IMR-90 (cell line): ENCODE results near the gene TCF12.

Experiments used
- CEBPB ChIP-seq: IDR thresholded peaks from 2 replicates; pipeline ENCODE4 v1.6.1; 2012; ENCODE audit warnings: low read depth, low read length, improper control_type of control experiment
- CHD1 ChIP-seq: IDR thresholded peaks from 2 replicates; pipeline ENCODE4 v1.6.1; 2012; ENCODE audit warnings: low read depth, low read length, improper control_type of control experiment
- CTCF ChIP-seq: conservative IDR thresholded peaks from 2 replicates; pipeline ENCODE4 v1.5.1; 2012; ENCODE audit warnings: mild to moderate bottlenecking, low read depth, low read length, improper control_type of control experiment
- ELK1 ChIP-seq: fragments of 150-350 bp; IDR thresholded peaks from 2 replicates; pipeline ENCODE4 v1.6.1; 2016; ENCODE audit warnings: low read depth, mild to moderate bottlenecking, low read length, moderate library complexity, borderline replicate concordance
- FOS ChIP-seq: fragments of 150-350 bp; IDR thresholded peaks from 2 replicates; pipeline ENCODE4 v1.6.1; 2016; ENCODE audit warnings: low read depth, low read length
- MAFK ChIP-seq: IDR thresholded peaks from 2 replicates; pipeline ENCODE4 v1.6.1; 2012; ENCODE audit warnings: low read depth, low read length, improper control_type of control experiment
- MAZ ChIP-seq: IDR thresholded peaks from 2 replicates; pipeline ENCODE4 v1.6.1; 2012; ENCODE audit warnings: low read depth, mild to moderate bottlenecking, low read length, improper control_type of control experiment, moderate library complexity, borderline replicate concordance
- MXI1 ChIP-seq: IDR thresholded peaks from 2 replicates; pipeline ENCODE4 v1.6.1; 2012; ENCODE audit warnings: low read depth, mild to moderate bottlenecking, low read length, moderate library complexity, borderline replicate concordance
- NFE2L2 ChIP-seq: fragments of 150-350 bp; IDR thresholded peaks from 2 replicates; pipeline ENCODE4 v1.6.1; 2016; ENCODE audit warnings: low read depth, mild to moderate bottlenecking, low read length
- POLR2A ChIP-seq: IDR thresholded peaks from 2 replicates; pipeline ENCODE4 v1.6.1; 2012; ENCODE audit warnings: mild to moderate bottlenecking, low read depth, low read length
- RAD21 ChIP-seq: IDR thresholded peaks from 2 replicates; pipeline ENCODE4 v1.6.1; 2012; ENCODE audit warnings: low read length, improper control_type of control experiment
- RFX5 ChIP-seq: IDR thresholded peaks from 2 replicates; pipeline ENCODE4 v1.8.0; 2012; ENCODE audit warnings: low read depth, mild to moderate bottlenecking, low read length, moderate library complexity
- SMC3 ChIP-seq: fragments of 150-350 bp; IDR thresholded peaks from 2 replicates; pipeline ENCODE4 v1.6.1; 2016; ENCODE audit warnings: low read depth, mild to moderate bottlenecking, antibody characterized with exemption, low read length, moderate library complexity
- TF ChIP-seq, protein P1 (sequence below): fragments of 150-350 bp; IDR thresholded peaks from 2 replicates; pipeline ENCODE4 v1.6.1; 2017; ENCODE audit warnings: mild to moderate bottlenecking, antibody characterized with exemption, low read length, low read depth

DNA sequence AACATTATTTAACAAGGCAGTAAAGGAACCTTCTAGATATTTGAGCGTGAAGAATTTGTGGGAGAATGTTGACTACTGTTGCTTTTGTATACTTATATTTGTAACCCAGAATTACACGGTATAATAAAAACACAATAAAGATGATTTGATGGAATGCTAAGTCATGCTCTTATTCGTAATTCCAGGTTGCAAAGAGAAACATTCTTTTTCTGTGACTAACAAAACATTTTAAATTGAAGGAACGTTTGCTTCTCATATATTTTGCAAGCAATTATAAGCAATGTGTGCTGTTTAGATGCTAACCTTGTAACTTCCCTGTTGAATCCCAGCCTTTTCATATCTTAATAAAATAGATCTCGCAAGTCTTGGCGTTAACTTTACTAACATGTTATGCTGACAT is 333.5 kb downstream of the TCF12 start:
- no peak for TF ChIP-seq CTCF
- no peak for TF ChIP-seq POLR2A
- no peak for TF ChIP-seq MXI1
- no peak for TF ChIP-seq CHD1
- TF ChIP-seq, protein P1, sequence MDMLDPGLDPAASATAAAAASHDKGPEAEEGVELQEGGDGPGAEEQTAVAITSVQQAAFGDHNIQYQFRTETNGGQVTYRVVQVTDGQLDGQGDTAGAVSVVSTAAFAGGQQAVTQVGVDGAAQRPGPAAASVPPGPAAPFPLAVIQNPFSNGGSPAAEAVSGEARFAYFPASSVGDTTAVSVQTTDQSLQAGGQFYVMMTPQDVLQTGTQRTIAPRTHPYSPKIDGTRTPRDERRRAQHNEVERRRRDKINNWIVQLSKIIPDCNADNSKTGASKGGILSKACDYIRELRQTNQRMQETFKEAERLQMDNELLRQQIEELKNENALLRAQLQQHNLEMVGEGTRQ, result no peak
- peak; percentile 77 for TF ChIP-seq NFE2L2
- no peak for TF ChIP-seq RAD21
- TF ChIP-seq CEBPB, result no peak
- TF ChIP-seq MAZ, result no peak
- no peak for TF ChIP-seq FOS
- no peak for TF ChIP-seq RFX5
- TF ChIP-seq SMC3, result no peak
- TF ChIP-seq MAFK, result 0 out of 2 replicates have a peak, but pooled peaks have one; percentile 26
- TF ChIP-seq ELK1, result no peak
